SW480 (cell line): ENCODE measurements around the gene MAGI1.

ENCODE experiments used
- DNase-seq: peaks from one replicate; pipeline ENCODE4 v3.0.0-alpha.2; 2016; ENCODE audit warnings: low spot score

Gene MAGI1

DNA sequence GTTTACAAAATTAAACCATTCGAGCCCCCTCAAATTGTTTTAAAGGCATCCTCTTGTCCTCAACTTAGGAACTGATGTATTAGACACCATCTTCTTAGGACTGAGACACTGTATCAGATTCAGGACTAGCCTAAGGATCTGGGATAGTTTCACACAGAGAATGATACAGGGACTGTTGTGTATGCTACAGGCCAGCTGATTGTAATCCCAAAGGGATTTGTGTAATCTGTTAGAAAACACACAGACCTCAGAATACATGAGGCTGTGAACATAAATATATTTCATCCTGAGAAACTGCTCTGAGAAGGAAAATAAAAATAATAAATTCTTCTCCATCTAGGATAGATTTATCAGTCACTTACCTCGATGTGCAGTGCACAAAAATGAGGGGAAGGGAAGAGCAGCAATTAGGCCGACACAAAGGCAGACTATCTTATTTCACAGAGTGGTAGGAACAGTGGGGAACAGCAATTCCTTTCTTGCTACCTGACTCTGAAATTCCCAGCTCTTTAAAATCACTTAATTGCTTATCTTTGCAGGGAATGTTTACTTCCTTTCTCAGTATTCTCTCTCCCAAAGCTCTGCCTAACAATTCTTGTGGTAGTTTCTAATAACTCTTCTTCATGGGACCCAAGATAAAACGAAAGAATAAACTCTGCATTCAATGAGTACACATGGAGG, 322.5 kb downstream of the MAGI1 start:
- DNase-seq = no peak

DNA sequence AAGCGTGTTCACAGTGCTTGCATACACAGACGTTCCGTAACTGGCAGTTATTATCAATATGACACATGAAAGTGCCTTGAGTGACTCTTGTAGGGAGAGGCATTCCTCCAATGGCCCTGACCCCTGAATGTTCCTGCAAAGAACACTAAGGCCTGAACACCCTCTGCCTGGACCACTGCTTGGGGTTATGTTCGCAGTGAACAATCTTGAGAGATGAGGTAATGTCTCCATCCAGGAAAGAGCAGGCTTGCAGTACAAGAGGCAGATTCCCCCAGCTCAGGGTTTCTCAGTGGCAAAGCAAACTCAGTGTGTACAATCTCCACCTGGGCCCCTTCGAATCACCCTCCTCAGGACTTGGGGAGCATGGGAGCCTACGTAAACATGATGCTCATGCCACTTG, 324.6 kb downstream of the MAGI1 start:
- no peak for DNase-seq

DNA sequence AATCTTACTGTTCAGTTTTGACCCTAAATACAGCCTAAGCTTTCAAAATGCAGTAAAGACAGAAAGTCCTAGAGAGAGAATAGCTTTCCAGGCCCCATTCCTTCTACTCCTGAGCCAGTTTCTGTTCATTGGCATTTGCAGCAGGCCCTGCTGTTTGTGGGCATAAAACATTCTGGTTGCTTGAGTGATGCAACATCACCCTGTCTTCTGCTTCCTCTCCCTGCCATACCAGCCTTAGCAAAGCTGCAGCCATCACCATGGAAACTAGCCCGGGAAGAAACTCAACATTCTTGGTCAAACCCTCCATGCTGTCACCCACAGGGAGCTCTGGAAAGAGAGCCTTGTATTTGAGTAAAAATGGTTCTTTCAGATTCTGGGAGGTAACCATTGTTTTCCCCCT, 325.7 kb downstream of the MAGI1 start:
- no peak for DNase-seq

DNA sequence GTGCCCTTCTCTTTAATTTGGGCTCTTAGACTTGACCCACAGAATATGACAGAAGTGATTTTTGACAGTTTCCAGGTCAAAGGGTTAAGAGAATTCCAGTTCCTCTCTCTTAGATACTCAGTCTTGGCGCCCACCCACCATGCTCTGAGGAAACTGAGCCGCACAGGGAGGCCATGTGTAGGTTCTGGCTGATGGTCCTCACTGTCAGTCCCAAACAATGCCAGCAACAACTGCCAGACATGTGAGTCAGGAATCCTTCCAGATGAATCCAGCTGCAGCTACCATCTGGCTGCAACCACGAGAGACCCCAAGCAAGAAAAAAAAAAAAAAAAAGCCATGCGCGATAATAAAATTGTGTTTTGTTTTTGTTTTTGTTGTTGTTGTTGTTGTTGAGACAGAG, 326.6 kb downstream of the MAGI1 start:
- DNase-seq = no peak

DNA sequence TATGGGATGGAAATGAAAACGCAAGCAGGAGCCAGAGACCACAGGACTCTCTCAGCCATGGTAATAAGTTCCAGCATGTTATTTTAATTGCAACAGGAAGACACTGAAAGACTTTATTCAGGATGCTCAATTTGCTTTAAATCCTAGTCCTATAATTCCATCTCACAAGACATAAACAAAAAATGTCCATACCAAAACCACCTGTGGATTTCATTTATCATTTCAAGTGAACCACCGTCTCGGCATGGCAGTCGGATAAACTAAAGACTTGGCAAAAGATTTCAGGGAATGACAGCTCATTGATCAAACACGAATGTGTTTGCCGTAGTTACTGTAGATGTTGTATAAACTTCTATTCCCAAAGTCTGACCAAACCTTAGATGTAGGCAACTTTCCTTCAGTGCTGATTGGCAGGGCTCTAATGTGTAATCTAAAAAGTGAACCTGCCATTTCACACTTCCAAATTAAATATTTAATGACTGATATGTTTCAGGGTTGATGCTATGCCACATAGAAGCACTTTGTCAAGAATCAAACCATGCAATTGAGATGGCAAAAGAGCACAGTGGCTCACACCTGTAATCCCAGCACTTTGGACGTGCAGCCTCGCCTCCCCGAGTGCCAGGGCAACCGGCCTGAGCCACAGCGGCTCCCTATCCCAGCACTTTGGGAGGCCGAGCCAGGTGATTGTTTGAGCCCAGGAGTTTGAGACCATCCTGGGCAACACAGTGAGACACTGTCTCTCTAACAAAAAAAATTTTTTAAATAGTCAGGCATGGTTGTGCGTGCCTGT, 331.7 kb downstream of the MAGI1 start:
- no peak for DNase-seq

DNA sequence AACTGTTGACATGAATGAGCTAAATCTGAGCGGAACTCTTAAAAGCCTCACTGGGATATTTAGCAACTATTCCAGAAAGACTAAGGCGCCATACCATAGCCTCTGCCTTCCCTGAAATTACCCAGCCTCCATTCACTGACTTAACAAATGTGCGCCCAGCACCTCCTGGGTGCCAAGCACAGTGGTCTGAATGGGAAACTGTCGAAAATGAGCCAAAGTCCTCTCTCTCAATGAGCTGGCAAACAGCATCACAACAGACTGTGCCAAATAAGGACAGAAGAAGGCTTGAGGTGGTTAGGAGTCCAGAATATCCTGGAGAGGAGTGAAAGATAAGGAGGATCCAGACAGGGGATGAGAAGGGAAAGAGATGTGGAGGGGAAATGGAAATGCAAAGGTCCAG, 332.4 kb downstream of the MAGI1 start:
- DNase-seq = no peak

DNA sequence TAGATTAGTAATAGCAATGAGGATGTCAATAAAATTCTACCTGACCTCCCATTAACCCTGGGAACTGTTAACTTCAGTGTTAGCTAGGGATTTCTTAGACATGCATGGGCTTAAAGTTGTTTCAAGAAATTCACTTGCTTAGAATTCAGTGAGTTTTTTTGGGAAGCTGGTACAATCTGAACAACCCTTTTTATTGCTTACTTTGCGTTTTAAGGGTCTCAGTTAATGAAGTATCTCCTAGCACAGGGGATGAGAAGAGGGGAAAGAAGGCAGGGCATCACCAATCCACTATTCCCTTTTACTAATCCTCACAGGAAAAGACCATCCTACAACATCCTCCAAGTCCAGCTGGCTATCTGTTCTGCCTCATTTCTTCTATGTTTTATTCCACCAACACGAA, 334.9 kb downstream of the MAGI1 start:
- DNase-seq = no peak

DNA sequence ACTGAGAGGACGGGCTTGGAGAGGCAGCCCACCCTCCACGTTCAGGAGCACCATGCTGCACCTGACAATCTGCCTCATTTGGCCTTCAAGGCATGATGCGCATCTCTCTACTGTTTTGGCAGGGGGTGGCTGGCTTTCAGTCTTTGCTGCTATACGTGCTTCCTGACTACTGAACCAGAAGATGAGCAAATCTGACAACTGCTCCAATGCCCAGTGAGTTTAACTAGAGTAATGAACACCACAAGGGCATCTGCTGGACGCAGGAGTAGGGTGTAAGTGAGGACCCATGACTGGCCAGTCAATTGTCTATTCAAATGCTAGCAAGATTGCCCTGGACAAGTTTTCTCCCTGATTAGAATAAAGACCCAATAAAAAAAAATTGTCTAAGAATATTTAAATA, 335.7 kb downstream of the MAGI1 start:
- DNase-seq = no peak

DNA sequence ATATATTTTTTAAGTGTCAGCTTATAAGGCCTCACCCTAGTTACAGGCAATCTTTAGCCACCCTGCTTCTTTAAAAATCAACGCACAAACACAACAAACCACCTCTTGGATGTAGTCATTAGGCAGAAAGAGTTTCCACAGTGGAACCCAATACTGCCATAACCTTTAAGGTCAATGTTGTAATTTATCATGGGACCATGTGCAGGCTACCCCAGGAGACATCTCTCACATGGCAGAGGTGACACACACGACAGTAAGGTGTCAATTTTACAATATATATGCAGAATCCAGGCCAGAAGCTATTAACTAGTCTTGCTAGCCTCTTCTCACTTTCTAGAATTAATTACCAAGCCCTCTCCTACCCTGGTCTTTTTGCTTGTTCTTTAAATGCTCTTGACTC, 336.5 kb downstream of the MAGI1 start:
- DNase-seq = no peak

DNA sequence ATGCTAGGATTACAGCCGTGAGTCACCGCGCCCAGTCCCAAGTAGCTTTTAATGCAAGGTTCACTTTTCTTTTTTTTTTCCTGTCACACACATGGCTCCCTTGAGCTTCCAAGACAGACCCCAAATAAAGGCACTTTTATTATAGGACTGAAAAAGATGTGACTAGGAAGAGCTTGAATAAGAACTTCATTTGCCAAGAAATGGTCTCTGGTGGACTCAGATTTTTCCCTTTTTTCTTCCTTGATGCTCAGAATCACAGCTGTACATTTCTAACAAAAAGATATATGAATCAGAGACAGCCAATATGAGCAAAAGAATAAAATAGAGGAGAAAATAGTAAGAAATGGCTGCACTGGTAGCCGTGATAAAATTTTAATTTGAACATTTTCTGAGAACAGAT, 337.2 kb downstream of the MAGI1 start:
- no peak for DNase-seq

DNA sequence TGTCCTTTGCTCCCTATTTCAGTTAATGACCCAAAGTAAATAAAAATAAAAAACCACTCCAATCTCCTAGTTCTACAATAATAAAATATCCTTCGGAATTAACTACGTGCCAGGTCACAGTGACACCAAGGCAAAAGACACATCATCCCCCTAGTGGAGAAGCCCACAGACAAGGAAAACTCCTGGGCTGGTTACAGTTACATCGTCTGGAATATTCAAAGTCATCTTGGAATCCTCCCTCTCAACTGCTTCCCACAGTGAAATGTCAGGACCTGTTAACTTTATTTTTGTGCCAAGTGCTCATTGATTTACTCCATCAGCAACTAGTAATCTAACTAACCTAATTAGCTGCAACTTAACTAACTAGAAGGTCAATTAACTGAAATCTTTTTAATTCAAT, 349.3 kb downstream of the MAGI1 start:
- no peak for DNase-seq

DNA sequence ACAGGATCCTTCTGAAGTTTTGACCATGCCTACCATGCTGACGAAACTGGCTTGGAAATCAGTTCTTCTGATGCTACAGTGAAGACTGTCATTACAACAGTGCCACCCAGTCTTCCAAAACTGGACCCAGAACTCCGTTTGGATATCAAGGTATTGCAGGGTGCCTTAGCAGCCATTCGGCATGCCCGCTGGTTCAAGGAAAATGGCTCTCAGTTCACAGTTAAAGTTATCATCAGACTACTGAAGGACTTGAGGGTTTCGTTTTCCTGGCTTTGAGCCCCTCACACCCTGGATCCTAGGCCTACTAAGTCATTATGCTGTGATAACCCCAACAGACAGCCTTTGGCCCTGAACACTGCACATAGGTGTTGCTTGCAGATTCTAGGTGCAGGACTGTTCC, 351.0 kb downstream of the MAGI1 start:
- no peak for DNase-seq

DNA sequence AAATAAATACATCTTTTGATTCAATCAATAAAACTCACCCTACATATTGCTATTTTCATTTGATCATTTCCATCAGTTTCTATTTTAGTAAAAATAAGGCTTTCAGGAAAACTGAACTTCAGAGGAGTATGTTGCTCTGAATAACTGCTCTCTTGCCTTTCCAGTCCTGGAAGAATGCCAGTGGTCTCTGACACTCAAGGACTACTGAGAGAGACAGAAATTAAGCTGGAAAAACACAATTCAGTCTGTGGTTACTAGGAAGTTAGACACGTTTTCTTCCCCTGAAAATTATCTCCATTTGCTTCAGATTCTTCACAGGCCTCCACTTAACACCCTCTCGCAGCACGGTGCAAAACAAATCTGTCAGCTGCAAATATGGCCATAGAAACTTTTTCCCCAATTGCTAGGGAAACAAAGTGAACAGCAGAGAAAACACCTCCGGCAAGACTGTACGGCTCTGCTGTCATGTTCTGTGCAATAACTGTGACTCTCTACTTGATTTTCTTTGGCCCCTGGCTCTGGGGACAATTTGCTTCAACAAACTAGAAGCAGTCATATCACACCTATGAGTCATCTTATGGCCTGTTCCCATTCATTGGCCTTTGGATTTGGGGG, 353.0 kb downstream of the MAGI1 start:
- no peak for DNase-seq

DNA sequence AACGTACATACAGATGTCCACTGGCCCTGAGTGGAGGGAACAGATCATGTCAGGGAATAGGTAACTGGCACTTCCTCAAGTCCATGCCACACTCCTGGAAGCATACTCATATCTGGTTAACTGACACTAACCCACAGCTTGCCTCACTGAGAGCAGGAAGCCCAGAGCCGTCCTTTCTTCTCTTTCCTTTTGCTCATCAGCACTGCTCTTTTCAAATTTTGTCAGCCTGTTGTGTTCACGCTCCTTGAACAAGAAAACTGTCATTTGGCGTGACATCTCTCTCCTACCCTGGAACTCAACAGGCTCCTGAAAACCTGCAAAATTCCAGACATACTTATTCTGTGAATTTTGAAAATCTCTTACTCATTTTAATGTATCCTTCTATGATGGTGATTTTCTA, 360.2 kb downstream of the MAGI1 start:
- no peak for DNase-seq

DNA sequence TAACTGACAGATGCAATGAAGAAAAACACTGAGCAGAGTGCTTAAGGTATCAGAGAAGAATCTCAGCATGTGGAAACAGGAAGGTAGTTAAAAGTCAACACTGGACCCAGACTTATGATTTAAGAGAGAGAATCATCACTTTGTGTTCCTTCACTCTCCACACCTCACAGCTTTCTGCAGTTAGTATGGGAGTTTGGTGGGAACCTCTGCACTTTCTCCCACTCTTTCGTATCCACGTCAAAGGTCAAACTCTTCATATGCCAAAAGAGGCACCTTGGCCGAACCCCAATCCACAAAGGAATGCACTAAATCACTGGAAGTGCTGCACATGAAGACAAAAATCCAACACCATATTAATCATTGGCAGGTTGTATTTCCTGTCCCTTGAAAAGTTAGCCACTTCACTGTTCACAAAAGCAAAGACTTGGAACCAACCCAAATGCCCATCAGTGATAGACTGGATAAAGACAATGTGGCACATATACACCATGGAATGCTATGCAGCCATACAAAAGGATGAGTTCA, 361.2 kb downstream of the MAGI1 start:
- no peak for DNase-seq

DNA sequence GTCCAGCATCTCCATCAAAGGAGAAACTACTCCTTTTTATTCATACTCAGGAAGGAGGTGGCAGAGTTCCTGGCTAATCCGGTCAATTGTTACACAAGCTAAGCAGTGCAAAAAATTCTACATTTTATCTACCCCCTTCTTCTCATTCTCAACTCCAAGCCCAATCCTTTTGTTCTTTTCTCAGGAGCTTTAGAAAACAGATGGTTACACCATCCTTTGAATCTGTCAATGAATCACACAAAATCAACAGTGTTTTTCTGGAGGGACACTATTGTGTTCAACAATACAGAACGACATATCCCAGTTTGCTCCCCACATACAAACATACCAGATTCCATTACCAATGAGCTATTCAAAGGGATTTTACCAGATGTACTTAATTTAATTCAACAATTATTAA, 362.1 kb downstream of the MAGI1 start:
- DNase-seq = no peak

DNA sequence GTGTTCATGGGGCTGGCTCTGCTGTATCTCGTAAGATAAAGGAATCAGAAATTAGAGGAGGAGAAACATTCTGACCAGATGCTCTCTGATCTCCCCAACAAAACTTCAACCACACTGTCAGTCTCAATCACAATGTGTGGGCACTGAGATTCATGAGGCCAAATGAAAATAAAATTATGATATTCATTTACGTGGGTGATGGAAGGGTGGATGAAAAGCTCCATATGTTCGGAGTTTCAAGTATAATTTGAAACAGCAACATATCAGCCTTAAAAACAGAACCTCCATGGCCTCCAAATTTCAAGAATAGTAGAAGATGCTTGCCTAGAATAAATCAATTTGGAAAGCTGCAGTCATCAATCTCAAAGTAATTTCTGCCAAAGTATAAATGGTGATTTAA, 363.7 kb downstream of the MAGI1 start:
- no peak for DNase-seq

DNA sequence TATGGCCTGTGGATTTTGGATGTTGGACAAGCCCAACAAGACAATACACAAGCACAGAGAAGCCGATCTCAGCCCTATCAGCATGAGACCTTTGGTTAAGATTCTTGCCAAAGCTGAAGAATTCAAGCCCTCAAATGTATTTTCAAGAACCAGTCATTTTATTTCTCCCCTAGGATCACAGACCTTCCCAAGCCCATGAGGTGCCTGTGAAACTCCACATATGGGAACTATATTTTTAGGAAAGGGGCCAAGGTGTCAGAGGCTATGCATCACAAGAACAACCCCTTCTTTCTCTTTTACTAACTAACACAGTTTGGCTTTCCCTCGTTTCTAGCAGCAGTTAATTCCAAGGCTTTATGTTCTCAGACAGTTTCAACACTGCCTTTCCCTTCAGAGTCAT, 364.5 kb downstream of the MAGI1 start:
- DNase-seq = no peak

DNA sequence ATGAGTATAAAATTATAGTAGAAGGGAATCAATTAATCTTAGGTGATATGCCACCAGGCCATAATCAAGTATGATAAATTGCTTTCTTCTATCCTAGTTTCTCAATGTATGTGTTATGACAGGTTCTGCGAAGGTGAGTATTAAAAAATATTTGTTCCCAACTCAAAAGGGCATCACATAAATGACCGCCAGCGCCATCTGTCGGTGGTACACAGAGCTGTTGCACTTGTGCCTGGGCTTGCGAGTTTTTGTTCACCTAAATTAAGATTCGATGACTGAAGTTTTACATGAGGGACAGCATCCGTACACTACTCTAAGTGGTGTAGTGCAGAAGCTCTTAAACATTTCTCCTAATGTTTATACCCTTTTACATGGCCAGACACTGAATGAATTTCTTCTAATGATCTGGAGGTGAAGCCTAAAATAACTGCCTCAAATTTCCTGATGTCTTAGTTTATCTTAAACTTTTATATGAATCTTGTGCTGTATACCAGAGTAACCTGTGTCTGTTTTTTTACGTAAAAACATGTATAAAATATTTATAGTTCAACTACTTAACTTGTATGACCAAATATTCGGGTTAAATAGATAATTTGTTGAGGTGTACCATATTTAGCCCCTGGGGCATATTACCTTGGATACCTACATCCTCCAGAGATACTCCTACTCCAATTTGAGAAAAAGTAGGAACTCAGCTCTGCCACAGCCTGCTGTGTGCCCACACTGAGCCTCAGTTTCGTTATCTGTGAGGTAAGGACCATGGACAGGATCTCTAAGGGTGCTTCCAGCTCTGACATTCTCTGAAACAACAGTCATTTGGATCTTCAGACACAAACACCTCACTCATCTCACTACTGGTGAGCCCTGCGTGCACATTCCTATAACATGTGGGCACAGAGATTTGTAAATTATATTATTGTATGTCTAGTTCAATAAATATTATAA, 365.6 kb downstream of the MAGI1 start:
- DNase-seq = peak; percentile 44

DNA sequence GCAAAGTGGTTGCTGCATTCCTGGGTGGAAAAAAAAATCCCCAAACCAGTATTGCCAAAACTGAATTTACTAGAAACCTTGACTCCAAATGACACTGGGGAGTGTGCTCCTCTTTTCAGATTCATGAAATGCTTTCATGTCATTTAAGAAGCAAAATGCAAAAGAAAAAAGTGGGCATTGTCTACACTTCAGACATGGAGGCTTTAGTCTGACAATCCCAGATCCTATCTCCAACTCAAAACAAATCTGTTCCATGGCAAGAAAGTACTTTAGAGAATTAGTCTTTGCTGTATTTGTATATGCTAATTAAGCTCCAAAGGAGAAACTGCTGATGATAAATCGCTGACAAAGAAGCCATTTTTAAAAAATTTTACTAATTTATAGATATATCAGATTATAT, 366.7 kb downstream of the MAGI1 start:
- DNase-seq = no peak

DNA sequence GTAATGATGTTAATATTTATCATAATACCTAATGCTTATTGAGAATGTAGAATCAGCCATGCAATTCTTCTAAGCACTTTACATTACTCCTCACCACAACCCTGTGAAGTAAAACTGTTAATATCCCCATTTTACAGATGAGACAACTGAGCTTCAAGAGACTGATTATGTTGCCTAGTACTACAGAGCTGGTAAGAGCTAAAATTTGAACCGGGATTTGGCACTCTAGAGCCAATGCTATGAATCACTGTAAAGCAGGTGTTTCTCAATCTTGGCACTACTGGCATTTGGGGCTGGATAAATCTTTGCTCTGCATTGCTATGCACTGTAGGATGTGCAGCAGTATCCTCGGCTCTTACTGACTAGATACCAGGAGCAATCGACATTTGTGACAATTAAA, 367.7 kb downstream of the MAGI1 start:
- DNase-seq = no peak
